Left lung (tissue), 10 donors: Measurements from ENCODE around the gene NDUFS2. TPM values are rescaled to one million over a fixed set of nuclear protein-coding genes. Genes with fewer than 3 reads are reported as not detected.

Experiments used
- ATAC-seq: fragments of 200-7000 bp; cut with Tn5 transposase; one replicate; pipeline ENCODE4 v1.9.1; 2020; ENCODE audit warnings: moderate library complexity
- DNase-seq, 4 donors: peaks; one replicate each; pipeline ENCODE4 v3.0.0-alpha.2; 2013 to 2020
- H3K27ac ChIP-seq, 2 donors: fragments of 200-600 bp; sonication (generic) in 1 of 2; one replicate each; pipeline versions ENCODE4 v1.5.0 to v1.8.0; 2020 to 2021
- H3K27me3 ChIP-seq, 2 donors: fragments of 200-600 bp; sonication (generic) in 1 of 2; one replicate each; pipeline versions ENCODE4 v1.5.0 to v1.8.0; 2020 to 2021
- H3K36me3 ChIP-seq, 2 donors: fragments of 200-600 bp; sonication (generic) in 1 of 2; one replicate each; pipeline versions ENCODE4 v1.5.0 to v1.8.0; 2020 to 2021
- H3K4me1 ChIP-seq, 2 donors: fragments of 200-600 bp; one replicate each; pipeline ENCODE4 v1.8.0; 2021
- H3K4me3 ChIP-seq, 2 donors: fragments of 200-600 bp; sonication (generic) in 1 of 2; one replicate each; pipeline versions ENCODE4 v1.5.0 to v1.8.0; 2020 to 2021; ENCODE audit warnings: mild to moderate bottlenecking in 1 of 2
- H3K9me3 ChIP-seq, 2 donors: fragments of 200-600 bp; sonication (generic) in 1 of 2; one replicate each; pipeline versions ENCODE4 v1.5.0 to v1.8.0; 2020 to 2021
- intact Hi-C, 2 donors: fragments of 100-400 bp; cut with DNase I; formaldehyde crosslinking; loops; one replicate each; pipeline versions ENCODE4 v1.11.2 to v1.14.2; 2022
- polyA plus RNA-seq, 6 donors: library from polyadenylated mRNA; unstranded; fragments of 120-200 nt; gene quantifications; one replicate each; pipeline ENCODE4 v1.2.1, GENCODE V29; 2013; ENCODE audit not compliant: insufficient read length in 6 of 6
- total RNA-seq, 2 donors: library from RNA; stranded (reverse); fragmentation: NEBNext Ultra II Directional; extraction: Animal tissue kit (Norgen Biotek cat#: 25700); gene quantifications; one replicate each; pipeline ENCODE4 v1.2.1, GENCODE V29; 2021
- TF ChIP-seq, protein P1 (sequence below), 2 donors: fragments of 200-600 bp; sonication (generic) in 1 of 2; IDR thresholded peaks; one replicate each; pipeline versions ENCODE4 v1.5.0 to v1.8.0; 2021; ENCODE audit warnings: antibody characterized with exemption in 2 of 2
- donor health status: DM: no; HTN: yes; CAD: no.
- donor health status: DM: no; HTN: no; CAD: no.

NDUFS2 gene
- total and polyA plus RNA-seq, 8 donors: 67.7 to 188 (median 151) TPM

DNA sequence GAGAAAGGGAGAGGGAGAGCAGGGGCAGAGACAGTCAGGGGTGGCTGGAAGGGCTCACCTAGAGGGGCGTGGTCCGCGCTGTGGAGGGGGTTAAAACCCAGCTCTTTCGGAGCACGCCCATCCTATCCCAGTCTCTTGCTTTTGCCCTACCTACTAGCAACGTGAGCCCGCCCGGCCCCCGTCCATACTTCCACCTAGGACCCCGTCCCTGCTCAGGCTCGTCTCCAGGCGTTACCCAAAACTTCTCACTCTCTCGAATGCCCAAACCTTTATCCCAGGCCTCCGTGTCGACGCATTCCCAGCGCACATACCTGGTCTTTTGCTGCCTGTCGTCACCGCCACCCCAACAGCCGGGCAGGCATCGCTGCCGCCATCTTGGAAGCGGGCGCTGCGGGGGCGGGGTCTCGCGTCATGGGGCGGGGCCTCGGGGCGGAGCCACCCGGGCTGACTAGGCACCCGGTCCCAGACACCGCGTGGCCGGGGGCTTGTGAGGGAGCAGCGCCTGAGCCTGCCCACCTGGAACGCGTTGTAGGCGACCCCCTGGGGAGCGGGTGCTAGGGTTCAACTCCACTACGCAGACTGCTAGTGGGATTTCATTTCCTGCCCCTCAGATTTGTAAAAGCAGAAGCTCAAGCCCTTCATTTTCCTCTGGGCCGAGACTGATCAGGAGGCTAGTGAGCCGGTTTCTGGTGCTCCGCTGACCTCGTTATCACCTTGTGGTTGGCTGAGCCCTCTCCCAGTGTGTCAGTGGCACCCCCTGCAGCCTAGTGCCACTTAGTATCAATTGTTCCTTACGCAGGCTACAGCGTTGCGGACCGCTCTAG, 24.8 kb upstream of the NDUFS2 start, which contains the start of gene B4GALT3:
TSS of gene B4GALT3 (minus strand) at position 396 of the 824 bp plus-strand sequence. CDS start 1,447 bp downstream, outside the sequence.
- intact Hi-C loops: no loop called here
- Histone ChIP-seq H3K4me1 (peaks cover 13 to 40% of the 10 kb centered on the region in 2 donors), H3K9me3 (no peaks in the 10 kb centered on the region), H3K27ac (peak within 1 kb of the TSS; percentile 69 to 77), H3K4me3 (peak within 1 kb of the TSS; percentile 69 to 81), H3K27me3 (no peaks in the 10 kb centered on the region), H3K36me3 (peaks cover 0 to 34% of the 10 kb centered on the region in 2 donors)
- peak; percentile 98 for ATAC-seq
- DNase-seq: peak; percentile 83 to 99 (median 90)
- TF ChIP-seq, protein P1, sequence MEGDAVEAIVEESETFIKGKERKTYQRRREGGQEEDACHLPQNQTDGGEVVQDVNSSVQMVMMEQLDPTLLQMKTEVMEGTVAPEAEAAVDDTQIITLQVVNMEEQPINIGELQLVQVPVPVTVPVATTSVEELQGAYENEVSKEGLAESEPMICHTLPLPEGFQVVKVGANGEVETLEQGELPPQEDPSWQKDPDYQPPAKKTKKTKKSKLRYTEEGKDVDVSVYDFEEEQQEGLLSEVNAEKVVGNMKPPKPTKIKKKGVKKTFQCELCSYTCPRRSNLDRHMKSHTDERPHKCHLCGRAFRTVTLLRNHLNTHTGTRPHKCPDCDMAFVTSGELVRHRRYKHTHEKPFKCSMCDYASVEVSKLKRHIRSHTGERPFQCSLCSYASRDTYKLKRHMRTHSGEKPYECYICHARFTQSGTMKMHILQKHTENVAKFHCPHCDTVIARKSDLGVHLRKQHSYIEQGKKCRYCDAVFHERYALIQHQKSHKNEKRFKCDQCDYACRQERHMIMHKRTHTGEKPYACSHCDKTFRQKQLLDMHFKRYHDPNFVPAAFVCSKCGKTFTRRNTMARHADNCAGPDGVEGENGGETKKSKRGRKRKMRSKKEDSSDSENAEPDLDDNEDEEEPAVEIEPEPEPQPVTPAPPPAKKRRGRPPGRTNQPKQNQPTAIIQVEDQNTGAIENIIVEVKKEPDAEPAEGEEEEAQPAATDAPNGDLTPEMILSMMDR (IDR thresholded peaks at IDR 0.05): no peak

DNA sequence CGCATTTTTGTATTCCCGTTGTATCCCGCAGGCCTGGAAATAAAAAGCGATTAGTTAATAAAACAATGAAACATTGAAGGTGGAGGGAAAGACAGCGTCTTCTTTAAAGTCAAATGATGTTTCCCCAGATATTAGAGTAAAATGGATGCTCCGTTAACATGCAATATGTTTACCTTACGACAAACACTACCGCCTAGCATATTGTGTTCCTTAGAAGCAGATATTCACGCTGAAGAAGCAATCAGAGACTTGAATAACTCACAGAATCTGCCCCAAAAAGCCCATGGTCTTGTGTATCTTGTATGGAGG, 24.3 kb upstream of the NDUFS2 start:
- DNase-seq (no peak), ATAC-seq (no peak)
- H3K4me1 ChIP-seq: peaks cover 12 to 44% of the 10 kb centered on the region in 2 donors
- intact Hi-C loops: no loop called here
- H3K27ac ChIP-seq: peak overlapping the region; percentile 69 to 77
- TF ChIP-seq, protein P1 (IDR thresholded peaks at IDR 0.05): no peak
- H3K36me3 ChIP-seq: peaks cover 0 to 29% of the 10 kb centered on the region in 2 donors
- H3K4me3 ChIP-seq: peak overlapping the region; percentile 69 to 81
- H3K9me3 ChIP-seq: no peaks in the 10 kb centered on the region
- H3K27me3 ChIP-seq: no peaks in the 10 kb centered on the region

DNA sequence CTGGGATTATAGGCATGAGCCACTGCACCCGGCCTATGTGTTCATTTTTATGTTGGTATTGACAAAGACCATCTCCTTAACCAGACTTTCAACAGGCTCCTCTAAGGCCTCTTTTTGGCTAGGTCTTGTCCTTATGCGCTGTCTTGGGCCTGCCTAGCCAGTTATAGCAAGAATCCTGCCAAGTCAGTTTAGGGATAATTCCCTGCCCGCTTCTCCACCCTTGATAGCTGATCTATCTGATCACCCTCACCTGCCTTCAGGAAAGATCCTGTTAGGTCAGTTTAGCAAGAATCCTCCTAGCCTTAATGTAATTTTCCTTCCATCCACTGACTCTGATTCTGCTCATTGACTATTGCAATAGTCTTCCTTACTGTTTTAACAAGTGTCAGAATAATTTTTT, 22.5 kb upstream of the NDUFS2 start:
- peaks cover 0 to 11% of the 10 kb centered on the region in 2 donors for H3K36me3 ChIP-seq
- TF ChIP-seq, protein P1 (IDR thresholded peaks at IDR 0.05): no peak
- no peak for ATAC-seq
- peaks cover 13 to 60% of the 10 kb centered on the region in 2 donors for H3K4me1 ChIP-seq
- no peaks in the 10 kb centered on the region for H3K27me3 ChIP-seq
- peak in 1 of 4 donors; percentile 7 for DNase-seq
- H3K27ac ChIP-seq: no peak overlapping the region
- intact Hi-C loops: no loop called here
- no peaks in the 10 kb centered on the region for H3K9me3 ChIP-seq
- no peak overlapping the region for H3K4me3 ChIP-seq

DNA sequence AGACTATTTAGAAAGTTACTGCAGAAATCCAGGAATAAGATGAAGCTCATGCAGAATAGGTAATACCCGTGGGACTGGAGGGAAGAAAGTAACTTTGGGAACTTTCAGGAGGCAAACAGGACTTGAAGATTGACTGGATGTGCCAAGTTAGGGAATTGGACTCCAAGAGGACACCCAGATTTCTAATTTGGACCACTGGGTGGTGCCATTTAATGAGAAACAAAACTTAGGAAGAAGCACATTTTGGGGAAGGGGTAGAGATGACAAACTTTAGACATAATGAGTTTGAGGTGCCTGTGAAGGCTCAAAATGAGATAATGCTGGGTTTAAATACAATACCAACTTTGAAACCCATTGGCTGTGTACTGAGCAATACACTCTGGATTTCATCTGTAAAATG, 21.5 kb upstream of the NDUFS2 start:
- H3K36me3 ChIP-seq: peaks cover 0 to 2% of the 10 kb centered on the region in 2 donors
- no peak overlapping the region for H3K4me3 ChIP-seq
- DNase-seq (no peak), ATAC-seq (no peak)
- H3K27me3 ChIP-seq: no peaks in the 10 kb centered on the region
- H3K9me3 ChIP-seq: no peaks in the 10 kb centered on the region
- no peak overlapping the region for H3K27ac ChIP-seq
- H3K4me1 ChIP-seq: peaks cover 14 to 60% of the 10 kb centered on the region in 2 donors
- TF ChIP-seq, protein P1 (IDR thresholded peaks at IDR 0.05): no peak
- intact Hi-C loops: no loop called here

DNA sequence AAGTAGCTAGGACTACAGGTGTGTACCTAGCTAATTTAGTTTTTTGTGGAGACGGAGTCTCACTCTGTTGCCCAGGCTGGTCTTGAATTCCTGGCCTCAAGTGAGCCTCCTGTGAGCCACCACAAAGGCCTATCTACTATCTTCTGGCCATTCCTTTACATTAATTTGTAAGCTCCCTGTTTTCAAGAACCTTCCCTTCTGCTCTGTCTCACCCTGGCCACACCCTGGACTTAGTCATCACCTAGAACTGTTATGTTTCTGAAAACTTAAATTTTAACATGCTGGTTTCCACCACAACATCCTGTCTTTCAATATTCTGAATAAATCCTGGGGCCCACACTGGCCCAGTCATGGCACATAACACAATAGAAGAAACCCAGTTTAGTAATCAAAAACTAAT, 20.0 kb upstream of the NDUFS2 start:
- Histone ChIP-seq H3K9me3 (no peaks in the 10 kb centered on the region), H3K4me3 (no peak overlapping the region), H3K27ac (peak overlapping the region in 1 of 2 donors; percentile 41), H3K36me3 (no peaks in the 10 kb centered on the region), H3K27me3 (no peaks in the 10 kb centered on the region), H3K4me1 (peaks cover 5 to 63% of the 10 kb centered on the region in 2 donors)
- intact Hi-C loops: no loop called here
- ATAC-seq (no peak), DNase-seq (peak in 1 of 4 donors; percentile 27)
- TF ChIP-seq, protein P1 (IDR thresholded peaks at IDR 0.05): no peak
